ENCODE measurements around the gene POLG2.

DNA sequence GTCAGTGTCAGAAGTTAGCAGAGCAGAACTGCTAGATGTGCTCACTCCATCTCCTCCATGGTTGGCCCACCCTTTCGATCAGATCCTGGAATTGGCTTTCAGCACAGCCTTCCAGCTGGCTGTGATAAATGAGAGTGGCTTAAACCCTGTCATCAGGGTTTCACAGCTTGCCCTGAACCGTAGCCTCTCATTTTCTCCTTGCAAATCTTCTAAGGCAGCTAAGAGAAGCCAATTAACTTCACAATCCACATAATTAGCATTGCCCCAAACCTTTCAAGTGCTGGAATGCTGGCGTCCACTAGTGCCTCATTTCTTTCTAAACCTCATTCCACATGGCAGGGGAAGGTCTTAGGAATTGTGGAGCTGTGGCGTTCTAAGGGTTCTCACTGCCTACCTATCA is 26.2 kb downstream of the POLG2 start:
- TF ChIP-seq CTCF (IDR thresholded peaks at IDR 0.05) (no peak), POLR2A (IDR thresholded peaks at IDR 0.05) (no peak)
